AG08396 (cell line): Measurements from ENCODE around the gene HTR2B.
"Not testable (repeated sequence)": the region's sequence is repeated elsewhere in the genome, so short reads cannot be mapped to it uniquely, and the experiment has no call there.

Experiments used
- DNase-seq: peaks from one replicate; pipeline ENCODE4 v3.0.0; 2012; ENCODE audit warnings: low spot score, mixed read lengths

HTR2B gene

DNA sequence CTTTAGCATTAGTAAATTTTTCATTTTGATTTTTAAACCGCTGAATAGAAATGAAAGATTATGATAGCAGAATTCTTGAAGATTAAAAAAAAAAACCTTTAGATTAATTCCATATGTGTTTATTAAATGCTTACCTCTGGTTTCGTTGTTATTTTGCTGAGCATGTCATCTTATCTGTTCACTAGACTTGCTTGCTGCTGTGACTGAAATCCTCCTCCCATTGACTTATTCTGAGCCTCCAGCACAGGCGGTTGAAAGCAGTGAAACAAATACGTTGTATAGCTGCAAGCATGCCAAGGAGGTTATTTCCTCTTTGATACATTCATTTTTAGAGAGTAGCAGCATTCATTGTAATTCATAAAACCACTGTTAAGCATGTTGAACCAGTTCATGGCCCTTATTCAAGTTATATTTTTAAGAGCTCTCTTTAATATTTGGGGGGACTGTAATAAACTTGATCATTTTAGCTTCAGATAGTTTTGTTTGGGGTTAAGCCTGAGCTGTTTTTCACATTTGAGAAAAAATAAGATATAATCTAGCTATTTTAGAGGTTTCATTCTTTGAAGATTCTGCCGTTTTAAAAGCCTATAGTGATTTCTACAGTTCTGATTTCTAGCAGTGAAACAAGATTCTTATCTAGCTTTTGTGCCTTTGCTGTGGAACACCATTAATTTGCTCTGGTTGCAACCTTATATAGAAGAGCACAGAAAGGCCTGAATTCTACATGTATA lies at the start of gene HTR2B:
Gene HTR2B (minus strand): TSS at position 205 of the 731 bp plus-strand sequence. CDS start 1,278 bp downstream, outside the sequence.
- DNase-seq = no peak

DNA sequence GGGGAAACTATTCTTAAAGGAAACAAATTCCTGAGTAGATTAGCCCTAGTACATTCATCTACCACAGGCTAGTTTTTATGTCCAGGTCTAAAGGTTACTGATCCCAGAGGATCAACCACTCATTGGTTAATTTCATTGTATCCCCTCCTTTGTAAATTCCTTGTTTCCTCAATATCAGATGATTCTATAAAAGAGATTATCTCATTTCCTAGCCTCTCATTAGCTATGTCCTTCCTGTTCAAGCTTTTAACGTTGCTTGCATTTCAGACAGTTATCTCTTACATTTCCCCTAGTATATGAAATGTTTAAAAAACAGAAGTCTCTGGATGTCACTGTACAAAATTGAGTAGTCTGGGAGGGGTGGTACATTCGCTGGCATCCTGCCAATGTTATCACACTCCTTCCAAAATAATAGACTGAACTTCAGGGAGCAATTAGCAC lies 49.4 kb upstream of the HTR2B start:
- no peak for DNase-seq

DNA sequence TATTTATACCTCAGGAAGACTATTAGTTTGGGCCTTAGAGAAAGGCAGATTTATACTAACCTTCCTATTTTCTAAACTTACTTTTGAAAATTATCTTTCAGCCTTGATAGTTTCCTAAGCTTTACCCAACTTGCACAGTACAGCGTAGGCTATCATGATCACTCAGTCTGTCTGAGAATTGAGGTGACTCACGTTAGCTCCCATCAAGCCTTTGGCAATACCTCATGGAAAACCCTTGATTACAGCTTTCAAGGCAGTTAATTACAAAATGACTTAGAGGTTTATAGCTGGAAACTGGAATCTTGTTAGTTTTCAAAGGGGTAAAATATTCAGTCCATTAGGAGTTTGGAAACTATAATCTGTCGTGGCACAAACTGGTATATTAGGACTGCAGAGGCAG lies 47.2 kb upstream of the HTR2B start:
- no peak for DNase-seq

DNA sequence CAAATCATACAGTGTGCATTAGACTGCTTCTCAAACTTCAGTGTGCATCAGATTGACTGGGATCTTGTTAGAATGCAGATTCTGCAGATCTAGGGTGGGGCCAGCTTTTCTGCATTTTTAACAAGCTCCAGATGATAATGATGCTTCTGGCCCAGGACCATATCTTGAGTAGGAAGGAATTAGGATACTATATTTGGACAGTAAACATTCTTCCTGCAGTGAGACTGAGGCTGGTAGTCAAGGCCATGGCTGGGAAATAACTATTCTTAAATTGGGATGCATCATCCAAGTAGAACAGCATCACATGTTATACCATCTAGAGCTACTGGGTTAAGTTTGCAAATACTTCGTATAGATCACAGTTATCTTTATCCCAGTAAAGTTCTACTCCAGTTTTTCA lies 45.2 kb upstream of the HTR2B start:
- peak; percentile 30 for DNase-seq

DNA sequence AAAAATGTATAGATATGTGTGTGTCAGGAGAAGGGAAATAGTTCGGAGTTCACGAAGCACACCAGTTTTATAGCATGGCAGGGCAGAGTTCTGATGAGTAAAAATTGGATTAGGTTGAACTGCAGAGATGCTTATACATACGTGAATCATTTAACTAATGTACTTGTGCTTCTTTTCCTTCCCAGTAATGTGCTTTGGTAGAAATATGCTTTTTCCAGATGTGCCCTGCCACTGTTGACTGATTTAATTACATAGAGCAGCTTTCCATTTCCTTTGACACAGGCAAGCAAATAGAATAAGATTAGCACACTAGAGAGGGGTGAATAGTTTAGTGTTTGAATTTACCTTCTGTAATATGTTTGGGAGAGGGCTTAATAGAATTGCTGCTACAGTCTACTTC lies 44.6 kb upstream of the HTR2B start:
- DNase-seq = no peak

DNA sequence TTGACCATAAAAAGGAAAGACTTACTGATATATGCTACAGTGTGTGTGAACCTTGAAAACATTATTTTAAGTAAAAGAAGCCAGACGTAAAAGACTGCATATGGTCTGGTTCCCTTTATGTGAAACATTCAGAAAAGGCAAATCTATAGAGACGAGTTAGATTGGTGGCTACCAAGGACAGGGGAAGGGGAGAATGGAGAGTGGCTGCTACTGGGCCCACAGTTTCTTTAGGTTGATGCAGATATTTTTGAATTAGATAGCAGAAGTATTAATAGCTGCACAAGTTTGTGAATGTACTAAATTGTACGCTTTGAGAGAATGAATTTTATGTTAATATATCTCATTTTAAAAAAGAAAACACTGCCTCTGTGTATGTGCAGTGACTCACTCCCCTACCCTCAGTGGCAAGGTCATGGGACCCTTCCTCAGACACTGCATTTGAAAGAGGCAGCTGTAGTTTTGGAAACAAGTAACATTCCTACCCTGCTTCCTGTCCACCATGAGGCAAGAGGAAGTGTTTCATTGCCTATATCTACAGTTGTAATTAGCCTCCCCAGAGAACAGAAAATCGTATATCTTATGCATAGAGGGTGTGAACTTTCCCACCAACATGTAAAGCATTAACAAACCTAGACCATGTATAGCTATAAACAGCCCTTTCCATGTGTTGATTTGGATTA lies 43.8 kb upstream of the HTR2B start:
- DNase-seq = no peak

DNA sequence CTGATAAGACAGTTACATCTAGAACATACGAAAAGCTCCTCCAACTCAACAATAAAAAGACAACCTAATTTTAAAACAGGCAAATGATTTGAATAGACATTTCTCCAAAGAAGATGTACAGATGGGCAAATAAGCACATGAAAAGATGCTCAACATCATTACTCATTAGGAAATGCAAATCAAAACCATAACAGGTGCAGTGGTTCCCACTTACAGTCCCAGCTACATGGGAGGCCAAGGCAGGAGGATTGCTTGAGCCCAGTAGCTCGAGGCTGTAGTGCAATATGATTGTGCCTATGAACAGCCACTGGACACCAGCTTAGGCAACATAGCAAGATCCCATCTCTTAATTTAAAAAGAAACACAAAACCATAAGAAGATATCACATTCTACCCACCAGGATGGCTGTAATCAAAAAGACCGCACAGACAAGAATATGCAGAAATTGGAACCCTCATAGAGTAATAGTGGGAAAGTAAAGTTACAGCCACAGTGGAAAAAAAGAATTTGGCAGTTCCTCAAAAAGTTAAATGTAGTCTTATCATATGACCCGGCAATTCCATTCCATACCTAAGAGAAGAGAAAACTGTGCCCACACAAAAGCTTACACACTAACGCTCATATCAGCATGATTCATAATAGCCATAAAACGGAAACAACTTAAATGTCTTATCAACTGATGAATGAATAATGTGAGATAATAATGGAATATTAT lies 43.1 kb upstream of the HTR2B start:
- DNase-seq = no peak

DNA sequence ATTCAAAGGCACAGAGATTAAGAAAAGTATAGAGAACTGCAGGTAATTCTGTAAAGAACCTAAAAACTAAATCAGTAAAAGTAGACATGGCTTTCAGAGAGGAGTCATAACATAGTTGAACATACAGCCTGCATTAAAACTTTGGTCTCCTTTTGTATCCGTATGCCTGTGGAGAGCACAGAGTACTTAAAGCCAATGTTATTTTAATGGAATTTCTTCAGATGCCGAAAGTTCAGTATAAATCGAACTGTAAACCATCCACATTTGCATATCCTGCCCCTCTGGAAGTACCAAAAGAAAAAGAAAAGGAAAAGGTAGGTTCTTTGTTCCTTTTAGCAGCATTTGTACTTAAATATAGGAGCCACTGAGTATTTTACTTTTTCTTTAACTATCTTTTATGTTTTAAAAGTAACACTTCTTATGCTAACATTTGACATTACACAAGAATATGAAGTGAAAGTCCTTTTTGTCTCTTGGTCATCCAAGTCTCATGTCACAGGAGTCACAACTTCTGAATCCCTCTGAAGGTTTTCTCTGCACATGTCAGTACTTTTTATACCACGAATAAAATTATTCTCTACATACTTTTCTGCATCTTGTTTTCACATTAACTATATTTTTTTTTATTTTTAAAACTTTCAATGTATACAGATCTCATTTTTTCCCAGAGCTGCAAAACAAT lies 38.7 kb upstream of the HTR2B start:
- DNase-seq = no peak

DNA sequence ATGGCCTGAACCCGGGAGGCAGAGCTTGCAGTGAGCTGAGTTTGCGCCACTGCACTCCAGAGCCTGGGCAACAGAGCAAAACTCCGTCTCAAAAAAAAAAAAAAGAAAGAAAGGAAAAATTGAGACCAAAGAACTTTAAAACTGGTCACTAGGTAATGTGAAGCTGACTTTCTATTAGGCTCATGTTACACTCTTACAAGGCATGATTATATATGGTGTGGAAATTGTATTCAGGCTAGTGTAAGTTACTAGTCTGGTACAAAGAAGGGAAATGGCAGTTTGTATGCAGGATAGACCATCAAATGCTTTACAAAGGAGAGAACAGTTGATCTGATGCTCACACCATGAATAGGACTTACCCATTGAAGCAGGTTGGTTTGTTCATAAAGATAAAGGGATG lies 38.2 kb upstream of the HTR2B start:
- no peak for DNase-seq

DNA sequence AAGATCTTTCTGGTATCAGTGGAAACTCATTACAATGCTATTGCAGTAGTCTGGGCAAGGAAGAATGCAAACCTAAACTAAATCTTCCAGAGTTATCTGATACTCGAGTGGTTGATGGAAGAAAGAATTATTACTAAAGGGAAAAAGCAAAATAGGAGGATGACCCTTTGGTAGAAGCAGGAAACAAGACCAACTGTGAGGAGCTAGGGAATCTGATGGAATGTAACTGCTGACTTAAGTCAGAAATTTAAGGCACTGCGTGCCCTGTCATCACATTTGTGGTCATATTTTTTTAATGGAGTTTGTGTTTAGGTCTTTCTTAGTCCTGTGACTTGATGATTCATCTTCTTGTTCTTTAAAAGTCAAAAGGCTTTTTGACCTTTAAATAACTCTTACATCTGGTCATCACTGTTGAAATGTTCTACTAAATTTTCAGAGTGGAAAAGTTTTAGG lies 37.1 kb upstream of the HTR2B start:
- peak; percentile 51 for DNase-seq

DNA sequence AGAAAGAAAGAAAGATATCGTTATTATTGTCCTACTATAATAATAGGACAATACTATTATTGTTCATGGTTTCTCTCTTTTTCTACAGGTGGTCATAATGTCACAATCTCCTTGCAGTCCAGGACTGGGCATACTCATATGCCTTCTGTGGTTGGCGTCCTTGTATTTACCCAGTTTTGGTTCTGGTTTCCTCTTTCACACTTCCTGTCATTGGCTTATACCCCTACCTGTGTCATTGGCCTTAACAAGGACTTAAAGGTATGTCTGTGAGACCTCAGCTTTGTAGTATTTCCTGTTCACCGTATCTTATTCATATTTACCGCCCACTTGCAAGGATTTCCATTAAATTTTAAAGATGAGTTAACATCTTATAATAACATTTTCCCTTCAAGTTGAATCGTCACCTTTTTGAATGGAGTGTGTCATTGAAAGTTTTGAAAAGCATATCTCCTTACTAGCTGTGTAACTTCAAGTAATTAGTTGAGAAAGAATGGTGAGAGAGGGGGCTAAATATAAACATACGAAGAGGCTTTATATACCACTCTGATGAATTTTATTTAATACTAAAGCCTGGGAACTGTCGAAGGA lies 36.5 kb upstream of the HTR2B start:
- DNase-seq = no peak

DNA sequence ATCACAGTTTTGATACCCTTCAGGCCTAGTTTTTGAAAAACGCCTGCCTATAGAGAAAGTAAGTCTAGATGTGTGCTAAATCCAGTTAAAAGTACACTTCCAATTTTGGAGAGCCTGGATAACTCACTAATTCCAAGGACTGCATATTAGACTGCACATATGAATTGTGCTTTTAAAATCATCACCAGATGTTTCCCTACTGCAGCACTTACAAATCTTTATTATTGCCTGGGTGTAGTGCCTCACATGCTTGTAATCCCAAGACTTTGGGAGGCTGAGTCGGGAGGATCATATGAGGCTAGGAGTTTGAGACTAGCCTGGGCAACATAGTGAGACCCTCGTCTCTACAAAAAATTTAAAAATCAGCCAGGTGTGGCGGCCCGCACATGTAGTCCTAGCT lies 35.9 kb upstream of the HTR2B start:
- DNase-seq = no peak

DNA sequence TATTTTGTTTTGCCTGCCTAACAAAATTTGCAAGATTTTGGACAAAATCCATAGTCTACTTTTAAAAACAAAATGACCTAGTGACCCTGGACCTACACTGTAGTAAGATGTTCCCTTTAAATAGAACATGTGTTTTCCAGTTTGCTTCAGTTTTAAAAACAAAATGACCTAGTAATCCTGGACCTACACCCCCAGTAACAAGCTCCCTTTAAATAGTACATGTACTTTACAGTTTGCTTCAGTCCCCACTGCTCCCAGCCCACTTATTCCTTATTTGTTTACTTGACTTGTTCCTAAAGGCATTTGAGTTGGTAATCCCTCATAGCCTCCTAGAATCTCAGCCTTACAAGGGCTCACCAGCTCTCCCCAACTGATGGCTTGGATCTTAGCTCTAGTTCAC lies 34.5 kb upstream of the HTR2B start:
- no peak for DNase-seq

DNA sequence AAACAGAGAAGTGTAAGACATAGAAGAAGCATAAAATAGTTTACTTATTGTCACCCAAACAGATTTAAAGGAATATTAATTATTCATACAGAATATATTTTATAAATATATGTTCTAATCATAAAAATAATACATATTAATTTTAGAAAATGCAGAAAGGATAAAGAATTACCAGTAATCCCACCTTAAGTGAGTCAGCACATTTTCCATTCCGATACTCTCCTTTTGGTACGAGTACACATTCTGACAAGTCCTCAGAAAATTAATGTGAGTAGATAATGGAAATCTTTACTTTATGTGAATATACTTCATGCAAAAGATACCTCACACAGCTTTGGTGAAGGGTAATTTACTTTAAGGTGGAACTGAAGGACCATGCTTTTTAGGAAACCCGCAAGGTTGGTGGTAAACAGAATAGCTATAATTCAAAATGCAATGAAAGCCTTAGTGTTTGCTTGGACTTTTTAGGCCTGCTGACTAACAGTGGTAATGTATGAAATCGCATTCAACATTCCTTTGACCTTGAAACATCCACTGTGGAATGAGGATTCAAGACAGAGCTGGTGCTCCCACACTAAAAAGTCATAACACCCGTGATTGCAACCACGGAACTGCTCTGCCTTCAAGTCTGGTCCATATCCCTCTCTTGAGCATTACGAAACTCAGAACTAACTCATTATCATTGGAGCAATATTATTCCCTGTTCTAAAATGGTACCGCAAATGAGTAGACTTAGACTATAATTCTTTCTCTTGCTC lies 28.1 kb upstream of the HTR2B start:
- no peak for DNase-seq

DNA sequence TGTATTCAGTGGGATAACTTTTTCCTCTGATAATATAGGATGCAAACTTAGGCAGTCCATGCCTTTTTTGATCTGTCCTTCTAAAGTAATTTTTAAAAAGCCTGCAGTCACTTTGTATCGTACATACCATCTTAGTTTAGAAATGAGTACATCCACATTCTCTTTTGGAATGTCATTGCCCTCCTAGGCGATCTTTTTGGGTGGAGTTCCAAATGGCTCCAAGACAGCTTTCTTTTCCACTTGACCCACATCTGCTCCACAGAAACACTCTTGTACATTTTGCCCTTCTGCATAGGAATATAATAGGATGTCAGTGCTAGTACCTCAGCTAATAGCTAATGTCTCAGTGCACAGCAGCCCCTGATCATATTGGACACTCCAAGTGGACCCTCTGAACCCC lies 21.8 kb upstream of the HTR2B start:
- no peak for DNase-seq

DNA sequence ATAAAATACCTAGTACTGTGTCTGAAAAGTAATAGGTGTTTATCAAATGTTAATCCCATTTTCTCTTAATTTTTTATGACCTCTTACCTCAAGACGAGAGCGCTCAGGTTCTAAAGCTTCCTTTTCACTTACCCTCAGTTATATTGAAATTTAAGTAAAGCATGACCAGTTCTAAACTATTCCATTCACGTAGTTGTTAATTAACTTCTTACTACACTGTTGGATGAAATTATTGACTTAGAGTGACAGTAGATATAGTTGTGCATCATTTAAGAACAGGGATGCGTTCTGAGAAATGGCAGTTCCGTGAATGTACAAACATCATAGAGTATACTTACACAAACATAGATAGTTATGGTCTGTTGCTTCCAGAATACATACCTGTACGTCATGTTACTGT lies 20.1 kb upstream of the HTR2B start:
- no peak for DNase-seq

DNA sequence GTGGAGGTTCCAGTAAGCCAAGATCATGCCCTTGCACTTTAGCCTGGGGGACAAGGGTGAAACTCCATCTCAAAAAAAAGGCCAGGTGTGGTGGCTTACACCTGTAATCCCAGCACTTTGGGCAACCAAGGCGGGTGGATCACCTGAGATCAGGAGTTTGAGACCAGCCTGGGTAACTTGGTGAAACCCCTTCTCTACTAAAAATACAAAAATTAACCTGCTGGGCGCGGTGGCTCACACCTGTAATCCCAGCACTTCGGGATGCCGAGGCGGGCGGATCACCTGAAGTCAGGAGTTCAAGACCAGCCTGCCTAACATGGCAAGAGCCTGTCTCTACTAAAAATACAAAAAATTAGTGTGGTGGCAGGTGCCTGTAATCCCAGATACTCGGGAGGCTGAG lies 16.0 kb upstream of the HTR2B start:
- not testable (repeated sequence) for DNase-seq

DNA sequence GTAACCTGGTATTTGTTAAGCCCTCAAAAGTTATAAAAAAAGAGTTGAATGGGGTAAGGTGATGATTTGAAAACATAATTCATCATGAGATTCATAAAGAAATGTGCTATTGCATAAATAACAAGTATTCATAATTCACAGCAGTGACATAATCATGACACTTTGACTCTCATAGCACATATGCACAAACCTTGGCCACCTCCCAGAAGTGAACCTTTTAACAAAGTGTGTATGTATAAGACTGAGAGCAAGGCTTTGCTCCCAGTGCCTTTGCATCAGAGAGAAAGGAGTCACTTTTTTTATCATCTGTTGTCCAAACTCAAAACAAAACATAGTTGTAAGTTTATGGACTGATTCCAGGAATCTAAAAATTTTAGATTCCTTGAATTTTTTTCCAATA lies 15.0 kb upstream of the HTR2B start:
- no peak for DNase-seq

DNA sequence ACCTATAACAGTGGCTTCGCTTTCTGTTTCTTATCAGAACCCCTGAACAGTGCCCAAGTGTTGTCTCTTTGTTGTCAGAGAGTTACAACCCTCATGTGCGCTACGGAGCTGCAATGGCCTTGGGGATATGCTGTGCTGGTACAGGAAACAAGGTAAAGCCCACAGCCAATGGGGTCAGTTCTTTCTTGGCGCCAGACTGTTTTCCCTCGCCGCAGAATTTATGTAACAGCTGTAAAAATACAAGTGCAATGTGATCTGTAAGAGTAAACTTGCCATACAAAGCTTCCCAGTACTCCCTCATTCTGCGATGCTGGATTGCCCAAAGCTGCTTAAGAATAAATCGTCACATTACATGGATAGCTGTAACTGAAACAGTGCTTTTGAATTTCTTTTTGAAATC lies 13.9 kb upstream of the HTR2B start:
- no peak for DNase-seq

DNA sequence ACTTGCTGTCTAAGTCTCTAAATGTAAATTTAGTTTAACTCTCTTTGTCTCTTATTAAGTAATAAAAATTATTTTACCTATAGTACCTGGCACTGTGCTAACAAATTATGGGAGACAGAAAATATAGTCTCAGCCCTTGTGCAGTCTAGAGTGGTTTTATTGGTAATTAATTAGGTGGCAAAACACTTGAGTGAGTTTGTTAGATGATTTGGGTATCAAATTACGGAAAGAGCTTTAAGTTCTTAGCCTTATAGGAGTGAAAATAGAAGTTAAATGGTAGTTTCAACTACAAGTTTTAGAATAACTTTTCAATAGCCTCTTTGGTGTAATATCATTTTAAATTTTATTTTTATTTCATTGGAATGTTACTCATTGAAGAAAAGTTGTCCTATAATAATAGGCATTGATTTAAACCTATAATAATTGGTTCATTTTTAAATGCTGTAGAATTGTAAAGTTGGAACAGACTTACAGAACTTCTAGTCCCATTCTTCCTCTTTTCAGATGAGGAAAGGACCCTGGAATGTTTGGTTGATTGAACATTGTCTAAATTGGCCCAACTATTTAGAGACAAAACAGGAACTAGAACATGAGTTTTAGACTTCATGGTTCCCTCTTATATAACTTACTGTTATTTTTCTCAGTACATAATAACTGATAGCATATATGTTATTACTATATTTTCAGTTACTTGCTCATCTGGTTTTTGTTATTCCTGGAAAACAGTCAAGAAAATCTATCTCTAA lies 10.2 kb upstream of the HTR2B start:
- no peak for DNase-seq
